Duodenal mucosa (tissue), 2 donors: Measurements from ENCODE around the gene EARS2.
"Not testable (repeated sequence)": the region's sequence is repeated elsewhere in the genome, so short reads cannot be mapped to it uniquely, and the experiment has no call there.

Experiments used
- H3K27ac ChIP-seq: one replicate; pipeline ENCODE4 v1.7.0; 2013; ENCODE audit warnings: low read depth, low read length
- H3K27me3 ChIP-seq, 2 donors: one replicate each; pipeline ENCODE4 v1.7.0; 2013; ENCODE audit warnings: low read length in 2 of 2, control low read depth in 1 of 2; ENCODE audit not compliant: insufficient read depth in 2 of 2, control insufficient read depth in 1 of 2
- H3K36me3 ChIP-seq, 2 donors: one replicate each; pipeline ENCODE4 v1.7.0; 2013; ENCODE audit warnings: low read length in 2 of 2, control low read depth in 1 of 2; ENCODE audit not compliant: insufficient read depth in 2 of 2, control insufficient read depth in 1 of 2
- H3K4me1 ChIP-seq, 2 donors: one replicate each; pipeline ENCODE4 v1.7.0; 2013; ENCODE audit warnings: low read length in 2 of 2, control low read depth in 1 of 2; ENCODE audit not compliant: insufficient read depth in 2 of 2, control insufficient read depth in 1 of 2
- H3K4me3 ChIP-seq, 2 donors: one replicate each; pipeline ENCODE4 v1.7.0; 2013; ENCODE audit warnings: low read length in 2 of 2, low read depth in 1 of 2
- H3K9ac ChIP-seq, 2 donors: one replicate each; pipeline ENCODE4 v1.7.0; 2013; ENCODE audit warnings: low read length in 2 of 2, low read depth in 1 of 2
- H3K9me3 ChIP-seq, 2 donors: one replicate each; pipeline ENCODE4 v1.7.0; 2013; ENCODE audit warnings: low read length in 2 of 2, control low read depth in 1 of 2; ENCODE audit not compliant: control insufficient read depth in 1 of 2

The EARS2 gene

DNA sequence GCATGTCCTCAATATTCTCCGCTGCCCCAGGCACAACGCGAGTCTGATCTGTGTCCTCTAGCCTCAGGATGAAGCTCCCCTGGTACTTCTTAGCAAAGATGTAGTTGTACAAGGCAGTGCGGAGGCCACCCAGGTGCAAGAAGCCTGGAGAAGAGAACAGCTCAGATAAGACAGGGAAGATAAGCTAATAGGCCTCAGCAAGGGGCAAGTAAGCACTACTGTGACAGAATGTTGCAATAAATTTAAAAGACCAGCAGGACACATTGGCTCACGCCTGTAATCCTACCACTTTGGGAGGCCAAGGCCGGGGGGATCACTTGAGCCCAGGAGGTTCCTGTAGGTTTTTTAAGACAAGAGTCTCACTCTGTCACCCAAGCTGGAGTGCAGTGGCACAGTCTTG lies 5.0 kb downstream of the EARS2 start:
- peaks cover 4 to 6% of the 10 kb centered on the region in 2 donors for H3K4me1 ChIP-seq
- H3K27ac ChIP-seq = no peak overlapping the region
- H3K9me3 ChIP-seq = no peaks in the 10 kb centered on the region
- H3K9ac ChIP-seq = no peak overlapping the region
- no peaks in the 10 kb centered on the region for H3K27me3 ChIP-seq
- peaks cover 3 to 35% of the 10 kb centered on the region in 2 donors for H3K36me3 ChIP-seq
- no peak overlapping the region for H3K4me3 ChIP-seq

DNA sequence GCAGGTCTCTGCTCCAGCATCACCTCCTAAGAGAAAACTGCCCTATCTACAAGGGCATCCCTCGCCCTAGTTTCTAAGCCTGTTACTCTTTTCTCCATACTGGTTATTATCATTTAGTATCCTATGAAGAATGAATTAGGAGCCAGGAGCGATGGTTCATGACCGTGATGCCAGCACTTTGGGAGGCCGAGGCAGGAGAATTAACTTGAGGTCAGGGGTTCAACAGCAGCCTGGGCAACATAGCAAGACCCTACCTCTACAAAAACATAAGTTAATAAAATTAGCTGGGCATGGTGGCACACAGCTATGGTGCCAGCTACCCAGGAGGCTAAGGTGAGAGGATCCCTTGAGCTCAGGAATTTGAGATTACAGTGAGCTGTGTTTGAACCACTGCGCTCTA lies 7.2 kb downstream of the EARS2 start:
- Histone ChIP-seq H3K4me1 (no peaks in the 10 kb centered on the region), H3K9me3 (no peaks in the 10 kb centered on the region), H3K36me3 (peaks cover 3 to 56% of the 10 kb centered on the region in 2 donors), H3K27ac (no peak overlapping the region), H3K4me3 (no peak overlapping the region), H3K9ac (no peak overlapping the region), H3K27me3 (no peaks in the 10 kb centered on the region)

DNA sequence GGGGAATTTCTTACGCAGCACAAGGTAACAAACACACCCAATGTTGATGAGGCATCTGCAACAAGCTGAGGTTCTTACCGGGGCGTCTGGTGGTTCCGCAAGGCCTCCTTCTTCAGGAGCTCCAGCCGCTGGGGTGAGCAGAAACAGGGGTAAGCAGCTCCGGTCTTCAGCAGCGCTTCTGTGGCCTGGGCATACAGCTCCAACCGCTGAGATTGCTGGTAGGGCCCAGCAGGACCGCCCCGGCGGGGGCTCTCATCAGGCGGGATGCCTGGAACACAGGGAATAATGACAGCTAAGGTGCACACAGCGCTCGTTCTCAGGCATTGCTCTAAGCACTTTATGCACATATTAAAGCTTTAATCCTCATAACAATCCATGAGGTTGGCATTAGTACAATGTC lies 12.7 kb downstream of the EARS2 start:
- no peak overlapping the region for H3K27ac ChIP-seq
- H3K36me3 ChIP-seq = peaks cover 10 to 64% of the 10 kb centered on the region in 2 donors
- H3K4me1 ChIP-seq = no peaks in the 10 kb centered on the region
- no peak overlapping the region for H3K4me3 ChIP-seq
- no peak overlapping the region for H3K9ac ChIP-seq
- no peaks in the 10 kb centered on the region for H3K27me3 ChIP-seq
- no peaks in the 10 kb centered on the region for H3K9me3 ChIP-seq

DNA sequence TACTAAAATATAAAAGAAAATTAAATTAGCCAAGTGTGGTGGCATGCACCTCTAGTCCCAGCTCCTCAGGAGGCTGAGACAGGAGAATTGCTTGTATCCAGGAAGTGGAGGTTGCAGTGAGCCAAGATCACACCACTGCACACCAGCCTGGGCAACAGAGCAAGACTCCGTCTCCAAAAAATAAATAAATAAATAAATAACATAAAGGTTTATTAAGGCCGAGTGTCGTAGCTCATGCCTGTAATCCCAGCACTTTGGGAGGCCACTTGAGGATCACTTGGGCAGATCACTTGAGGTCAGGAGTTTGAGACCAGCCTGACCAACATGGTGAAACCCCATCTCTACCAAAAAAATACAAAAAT lies 16.4 kb downstream of the EARS2 start:
- H3K9me3 ChIP-seq, H3K27ac ChIP-seq, H3K4me1 ChIP-seq, H3K27me3 ChIP-seq, H3K4me3 ChIP-seq, H3K9ac ChIP-seq: not testable (repeated sequence)
- H3K36me3 ChIP-seq = peaks cover 8 to 52% of the 10 kb centered on the region in 2 donors

DNA sequence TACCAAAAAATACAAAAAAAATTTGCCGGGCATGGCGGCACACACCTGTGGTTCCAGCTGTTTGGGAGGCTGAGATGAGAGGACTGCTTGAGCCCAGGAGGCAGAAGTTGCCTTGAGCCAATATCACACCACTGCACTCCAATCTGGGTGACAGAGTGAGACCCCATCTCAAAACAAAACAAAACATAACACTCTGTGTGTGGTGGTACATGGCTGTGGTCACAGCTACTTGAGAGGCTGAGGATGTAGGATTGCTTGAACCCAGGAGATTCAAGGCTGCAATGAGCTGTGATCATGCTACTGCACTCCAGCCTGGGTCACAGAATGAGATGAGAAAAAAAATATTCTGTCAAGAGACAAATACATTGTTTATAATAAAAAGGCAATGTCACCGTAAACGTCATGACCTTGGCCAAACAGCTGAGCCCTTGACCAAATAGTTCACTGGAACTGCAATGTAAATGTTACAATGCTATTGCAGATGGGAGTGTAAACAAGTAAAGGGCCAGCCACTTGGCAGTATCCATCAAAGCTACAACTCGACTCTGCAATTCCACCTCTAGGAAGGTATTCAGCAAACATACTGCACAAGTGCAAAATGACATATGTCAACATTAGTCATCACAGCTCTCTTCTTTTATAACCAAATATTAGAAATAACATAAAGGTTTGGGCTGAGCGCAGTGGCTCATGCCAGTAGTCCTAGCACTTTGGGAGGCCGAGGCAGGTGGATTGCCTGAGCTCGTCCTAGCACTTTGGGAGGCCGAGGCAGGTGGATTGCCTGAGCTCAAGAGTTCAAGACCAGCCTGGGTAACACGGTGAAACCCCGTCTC lies 16.9 kb downstream of the EARS2 start:
- H3K9me3 ChIP-seq = no peaks in the 10 kb centered on the region
- peaks cover 10 to 52% of the 10 kb centered on the region in 2 donors for H3K36me3 ChIP-seq
- no peaks in the 10 kb centered on the region for H3K27me3 ChIP-seq
- H3K4me3 ChIP-seq = no peak overlapping the region
- H3K9ac ChIP-seq = no peak overlapping the region
- no peak overlapping the region for H3K27ac ChIP-seq
- no peaks in the 10 kb centered on the region for H3K4me1 ChIP-seq

DNA sequence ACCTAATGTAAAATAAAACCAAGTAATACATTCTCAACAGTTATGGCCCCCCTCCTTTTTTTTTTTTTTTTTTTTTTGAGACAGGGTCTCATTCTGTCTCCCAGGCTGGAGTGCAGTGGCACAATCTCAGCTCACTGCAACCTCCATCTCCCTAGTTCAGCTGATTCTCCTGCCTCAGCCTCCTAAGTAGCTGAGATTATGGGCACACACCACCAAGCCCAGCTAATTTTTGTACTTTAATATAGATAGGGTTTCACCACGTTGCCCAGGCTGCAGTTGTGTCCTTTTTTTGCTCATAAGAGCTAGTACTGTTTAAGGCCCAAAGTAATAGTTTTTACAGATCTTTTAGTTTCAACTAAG lies 18.3 kb downstream of the EARS2 start:
- no peak overlapping the region for H3K9ac ChIP-seq
- H3K4me1 ChIP-seq = no peaks in the 10 kb centered on the region
- H3K27ac ChIP-seq = no peak overlapping the region
- peaks cover 8 to 54% of the 10 kb centered on the region in 2 donors for H3K36me3 ChIP-seq
- H3K27me3 ChIP-seq = no peaks in the 10 kb centered on the region
- no peak overlapping the region for H3K4me3 ChIP-seq
- no peaks in the 10 kb centered on the region for H3K9me3 ChIP-seq

DNA sequence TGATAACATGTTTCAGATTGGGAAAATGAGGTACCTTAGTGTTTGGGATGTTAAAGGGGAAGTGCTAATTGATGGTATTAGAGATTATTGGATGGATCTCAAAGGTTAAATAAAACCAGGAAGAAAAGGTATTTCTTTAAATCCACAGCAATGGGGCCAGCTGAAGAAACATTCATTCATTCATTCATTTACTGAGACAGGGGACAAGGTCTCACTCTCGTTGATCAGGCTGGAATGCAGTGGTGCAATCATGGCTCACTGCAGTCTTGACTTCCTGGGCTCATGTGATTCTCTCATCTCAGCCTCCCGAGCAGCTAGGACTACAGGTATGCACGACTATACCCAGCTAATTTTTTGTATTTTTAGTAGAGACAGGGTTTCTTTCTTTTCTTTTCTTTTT lies 19.8 kb downstream of the EARS2 start:
- no peak overlapping the region for H3K27ac ChIP-seq
- H3K36me3 ChIP-seq = peaks cover 12 to 58% of the 10 kb centered on the region in 2 donors
- H3K9ac ChIP-seq = no peak overlapping the region
- H3K27me3 ChIP-seq = no peaks in the 10 kb centered on the region
- no peaks in the 10 kb centered on the region for H3K4me1 ChIP-seq
- no peak overlapping the region for H3K4me3 ChIP-seq
- no peaks in the 10 kb centered on the region for H3K9me3 ChIP-seq

DNA sequence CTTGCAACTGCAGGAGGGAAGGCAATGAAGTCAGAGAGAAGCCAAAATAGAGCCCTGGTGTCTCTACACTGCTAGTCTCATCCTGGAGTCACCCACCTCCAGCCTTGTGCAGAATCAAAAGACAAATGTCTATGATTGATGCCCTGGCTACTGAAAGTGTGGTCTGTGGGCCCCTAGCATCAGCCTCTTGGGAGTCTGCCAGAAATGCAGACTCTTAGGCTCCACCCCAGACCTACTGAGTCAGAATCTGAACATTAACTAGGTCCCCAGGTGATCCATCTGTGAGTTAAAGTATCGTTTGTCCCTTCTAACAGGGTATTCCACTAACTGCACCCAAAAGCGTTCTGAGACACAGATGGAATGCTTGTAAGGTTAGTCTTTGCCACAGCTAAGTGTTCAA lies 21.2 kb downstream of the EARS2 start:
- H3K9ac ChIP-seq = no peak overlapping the region

DNA sequence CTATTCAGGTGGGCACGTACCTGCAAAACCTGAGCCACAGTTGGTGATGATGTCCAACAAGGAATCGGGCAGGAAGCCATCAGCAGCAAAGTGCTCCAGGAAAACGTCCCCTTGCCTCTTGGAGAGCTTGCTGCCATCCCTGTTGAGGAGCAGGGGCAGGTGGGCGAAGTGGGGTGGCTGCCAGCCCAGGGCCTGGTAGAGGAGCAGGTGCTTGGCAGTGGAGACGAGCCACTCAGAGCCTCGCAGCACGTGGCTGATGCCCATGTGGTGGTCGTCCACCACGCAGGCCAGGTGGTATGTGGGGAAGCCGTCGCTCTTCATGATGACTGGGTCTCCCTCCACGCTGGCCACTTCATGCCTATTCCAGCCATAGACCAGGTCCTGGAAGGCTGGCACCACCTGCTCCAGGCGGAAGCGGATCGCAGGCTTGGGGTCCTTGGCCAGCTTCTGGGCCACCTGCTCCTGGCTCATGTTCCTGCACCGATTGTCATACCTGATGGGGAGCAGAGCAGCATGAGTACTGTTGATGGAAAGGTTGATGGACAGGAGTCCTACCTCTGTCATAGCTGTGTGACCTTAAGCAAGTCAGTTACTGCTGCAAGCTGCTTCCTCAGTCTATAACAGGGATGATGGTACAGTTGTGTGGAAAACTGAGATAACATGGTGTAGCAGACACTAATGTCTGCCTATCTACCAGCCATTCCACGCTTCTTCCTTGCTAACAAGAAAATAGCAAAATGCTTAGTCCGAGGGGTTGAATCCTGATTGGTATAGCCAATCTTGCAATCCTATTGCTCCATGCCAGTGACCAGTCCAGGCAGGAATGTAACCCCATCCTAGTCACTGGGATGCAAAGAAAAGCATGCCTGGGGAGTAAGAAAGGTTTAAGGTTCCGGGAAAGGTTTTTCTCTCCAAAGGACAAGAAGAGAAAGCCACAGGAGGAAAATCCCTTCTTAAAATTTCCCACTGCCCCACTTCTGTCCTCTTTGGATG lies 22.0 kb downstream of the EARS2 start:
- no peak overlapping the region for H3K4me3 ChIP-seq
- no peak overlapping the region for H3K27ac ChIP-seq
- H3K36me3 ChIP-seq = peaks cover 12 to 56% of the 10 kb centered on the region in 2 donors
- no peaks in the 10 kb centered on the region for H3K27me3 ChIP-seq
- H3K9ac ChIP-seq = no peak overlapping the region
- H3K4me1 ChIP-seq = no peaks in the 10 kb centered on the region
- H3K9me3 ChIP-seq = no peaks in the 10 kb centered on the region

More for the DNA sequence above, 21.2 kb downstream of the EARS2 start:
- no peaks in the 10 kb centered on the region for H3K4me1 ChIP-seq
- H3K27me3 ChIP-seq = no peaks in the 10 kb centered on the region
- H3K4me3 ChIP-seq = no peak overlapping the region
- H3K9me3 ChIP-seq = no peaks in the 10 kb centered on the region
- peaks cover 12 to 59% of the 10 kb centered on the region in 2 donors for H3K36me3 ChIP-seq
- H3K27ac ChIP-seq = no peak overlapping the region

DNA sequence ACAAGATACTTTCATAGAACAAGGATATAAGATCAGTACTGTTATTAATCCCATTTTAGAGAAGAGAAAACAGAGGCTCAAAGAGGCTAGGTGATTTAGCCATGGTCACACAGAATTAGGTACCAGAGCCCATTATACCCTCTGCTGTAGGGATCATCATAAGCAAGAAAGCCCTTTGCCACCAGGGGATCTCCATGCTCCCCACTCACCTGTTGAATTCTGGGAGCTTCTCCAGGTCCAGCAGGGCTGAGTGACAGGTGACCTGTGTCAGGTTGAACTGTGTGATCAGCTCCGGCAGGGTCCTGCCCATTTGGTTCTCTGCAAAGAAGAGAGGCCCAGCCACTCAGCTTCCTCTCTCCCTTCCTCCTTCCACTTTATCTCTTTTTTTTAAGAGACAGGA lies 24.7 kb downstream of the EARS2 start:
- Histone ChIP-seq H3K36me3 (peaks cover 22 to 69% of the 10 kb centered on the region in 2 donors), H3K9ac (no peak overlapping the region), H3K9me3 (no peaks in the 10 kb centered on the region), H3K4me1 (no peaks in the 10 kb centered on the region), H3K4me3 (no peak overlapping the region), H3K27me3 (no peaks in the 10 kb centered on the region), H3K27ac (no peak overlapping the region)
